Activated CD8-positive, alpha-beta T cell treated with anti-CD3 and anti-CD28 coated beads, Interleukin-2, amount 10 ng/mL, durations not matched to agents 7 days and 5 days (primary cell): ENCODE data around the gene PDAP1. TPM values are rescaled to one million over a fixed set of nuclear protein-coding genes. Genes with fewer than 3 reads are reported as not detected.

Experiments used
- ATAC-seq: fragments of 150-1000 bp; cut with Tn5 transposase; one replicate; pipeline ENCODE4 v1.10.0; 2021; ENCODE audit warnings: moderate library complexity
- CTCF ChIA-PET: fragments of 350-600 bp; sonication (Branson Sonifier 250); formaldehyde crosslinking; loops from one replicate; lab custom pipeline; 2021; ENCODE audit warnings: antibody characterized with exemption; lab: Charles Lee
- POLR2A ChIA-PET: fragments of 350-600 bp; sonication (Branson Sonifier 250); formaldehyde crosslinking; loops from one replicate; lab custom pipeline; 2021; ENCODE audit warnings: antibody characterized with exemption; lab: Charles Lee
- DNase-seq: peaks from one replicate; pipeline ENCODE4 v3.0.0-alpha.2; 2020
- H3K27ac Mint-ChIP-seq: one replicate; pipeline ENCODE4 v1.8.0; 2021; ENCODE audit warnings: mild to moderate bottlenecking, mixed read lengths
- H3K27me3 Mint-ChIP-seq: one replicate; pipeline ENCODE4 v1.8.0; 2021; ENCODE audit warnings: low read depth, mixed read lengths
- H3K36me3 Mint-ChIP-seq: one replicate; pipeline ENCODE4 v1.8.0; 2021; ENCODE audit warnings: low read depth, mixed read lengths
- H3K4me1 Mint-ChIP-seq: one replicate; pipeline ENCODE4 v1.8.0; 2021; ENCODE audit warnings: low read depth, mixed read lengths
- H3K4me3 Mint-ChIP-seq: one replicate; pipeline ENCODE4 v1.8.0; 2021; ENCODE audit warnings: mild to moderate bottlenecking, mixed read lengths
- H3K9me3 Mint-ChIP-seq: one replicate; pipeline ENCODE4 v1.8.0; 2022; ENCODE audit warnings: mixed read lengths; ENCODE audit not compliant: insufficient read depth
- total RNA-seq, 2 experiments: library from RNA; stranded (reverse); gene quantifications; one replicate each; pipeline ENCODE4 v1.2.3, GENCODE V29; 2021

Gene PDAP1
- total RNA-seq, 2 experiments from 2014 or later, result 104 TPM

GRCh38 chr7:99373091-99374066 is 35.0 kb downstream of the PDAP1 start:
- POLR2A ChIA-PET, result interaction anchor here (6.7 kb wide), 1 partner anchor 35 kb away, joined by 53 read pairs; the partner anchor contains the start of genes BUD31 and PDAP1

GRCh38 chr7:99372275-99373090 is 35.9 kb downstream of the PDAP1 start:
- peak overlapping the region; percentile 78 for H3K4me3 Mint-ChIP-seq
- ChIA-PET CTCF (interaction anchor here (1.1 to 1.6 kb wide), 2 partner anchors 14 to 41 kb away, joined by 3 to 6 read pairs; no protein-coding TSS in a partner anchor), POLR2A (interaction anchor here (6.7 kb wide), 1 partner anchor 35 kb away, joined by 53 read pairs; the partner anchor contains the start of genes BUD31 and PDAP1)
- no peaks in the 10 kb centered on the region for H3K9me3 Mint-ChIP-seq
- H3K36me3 Mint-ChIP-seq, result peaks cover 21% of the 10 kb centered on the region
- peaks cover 47% of the 10 kb centered on the region for H3K4me1 Mint-ChIP-seq
- ATAC-seq (no peak), DNase-seq (no peak)
- H3K27ac Mint-ChIP-seq, result peak overlapping the region; percentile 43
- no peaks in the 10 kb centered on the region for H3K27me3 Mint-ChIP-seq

More at GRCh38 chr7:99373091-99374066, 35.0 kb downstream of the PDAP1 start:
- H3K4me1 Mint-ChIP-seq, result peaks cover 55% of the 10 kb centered on the region
- peaks cover 28% of the 10 kb centered on the region for H3K36me3 Mint-ChIP-seq
- CTCF ChIA-PET, result interaction anchor here (1.0 to 1.6 kb wide), 4 partner anchors 8 to 42 kb away, joined by 3 to 6 read pairs (median 4); no protein-coding TSS in a partner anchor
- no peaks in the 10 kb centered on the region for H3K9me3 Mint-ChIP-seq
- peak overlapping the region; percentile 78 for H3K4me3 Mint-ChIP-seq
- ATAC-seq (no peak), DNase-seq (no peak)
- peak overlapping the region; percentile 74 for H3K27ac Mint-ChIP-seq
- no peaks in the 10 kb centered on the region for H3K27me3 Mint-ChIP-seq

- CTCF ChIA-PET, result no interaction called here
Observed at GRCh38 chr7:99371376-99371920, 36.9 kb downstream of the PDAP1 start.

GRCh38 chr7:99369767-99370391 is 38.5 kb downstream of the PDAP1 start:
- Mint-ChIP-seq H3K36me3 (peaks cover 28% of the 10 kb centered on the region), H3K4me1 (peaks cover 37% of the 10 kb centered on the region), H3K27ac (no peak overlapping the region), H3K9me3 (no peaks in the 10 kb centered on the region), H3K27me3 (no peaks in the 10 kb centered on the region), H3K4me3 (no peak overlapping the region)
- ChIA-PET CTCF (interaction anchor here (0.6 to 1.4 kb wide), 2 partner anchors 17 to 24 kb away, joined by 3 to 4 read pairs; no protein-coding TSS in a partner anchor), POLR2A (interaction anchor here (0.5 to 0.7 kb wide), 3 partner anchors 17 to 300 kb away, joined by 3 to 5 read pairs (median 3); no protein-coding TSS in a partner anchor)
- ATAC-seq (no peak), DNase-seq (no peak)

More at GRCh38 chr7:99371376-99371920, 36.9 kb downstream of the PDAP1 start:
- ATAC-seq, result no peak
- no peak overlapping the region for H3K27ac Mint-ChIP-seq
- peaks cover 21% of the 10 kb centered on the region for H3K36me3 Mint-ChIP-seq
- DNase-seq, result no peak
- POLR2A ChIA-PET, result interaction anchor here (6.7 kb wide), 1 partner anchor 36 kb away, joined by 53 read pairs; the partner anchor contains the start of genes BUD31 and PDAP1
- H3K4me3 Mint-ChIP-seq, result no peak overlapping the region
- no peaks in the 10 kb centered on the region for H3K9me3 Mint-ChIP-seq
- H3K4me1 Mint-ChIP-seq, result peaks cover 38% of the 10 kb centered on the region
- H3K27me3 Mint-ChIP-seq, result no peaks in the 10 kb centered on the region

- DNase-seq (no peak), ATAC-seq (no peak)
- CTCF ChIA-PET, result no interaction called here
- Mint-ChIP-seq H3K4me3 (no peak overlapping the region), H3K27me3 (no peaks in the 10 kb centered on the region), H3K4me1 (peaks cover 36% of the 10 kb centered on the region), H3K9me3 (no peaks in the 10 kb centered on the region), H3K36me3 (peaks cover 34% of the 10 kb centered on the region), H3K27ac (no peak overlapping the region)
- POLR2A ChIA-PET, result interaction anchor here (0.8 kb wide), 1 partner anchor 30 kb away, joined by 3 read pairs; no protein-coding TSS in a partner anchor
Observed at GRCh38 chr7:99368750-99369389, 39.5 kb downstream of the PDAP1 start.

GRCh38 chr7:99366646-99367045 is 41.8 kb downstream of the PDAP1 start:
- Mint-ChIP-seq H3K36me3 (peaks cover 45% of the 10 kb centered on the region), H3K9me3 (no peaks in the 10 kb centered on the region), H3K4me1 (peaks cover 24% of the 10 kb centered on the region), H3K4me3 (no peak overlapping the region), H3K27me3 (no peaks in the 10 kb centered on the region), H3K27ac (no peak overlapping the region)
- DNase-seq, result no peak
- ChIA-PET CTCF (interaction anchor here (0.9 kb wide), 1 partner anchor 26 kb away, joined by 3 read pairs; no protein-coding TSS in a partner anchor), POLR2A (no interaction called here)
- ATAC-seq, result no peak

GRCh38 chr7:99365318-99366141 is 42.9 kb downstream of the PDAP1 start:
- ChIA-PET POLR2A (interaction anchor here (0.7 kb wide), 1 partner anchor 20 kb away, joined by 3 read pairs; no protein-coding TSS in a partner anchor), CTCF (interaction anchor here (0.8 to 2.0 kb wide), 11 partner anchors 9 to 45 kb away, joined by 3 to 10 read pairs (median 4); partner anchors contain the start of genes ARPC1B, BUD31 and PDAP1)
- H3K9me3 Mint-ChIP-seq, result no peaks in the 10 kb centered on the region
- H3K4me1 Mint-ChIP-seq, result peaks cover 25% of the 10 kb centered on the region
- H3K36me3 Mint-ChIP-seq, result peaks cover 54% of the 10 kb centered on the region
- ATAC-seq (peak; percentile 85), DNase-seq (peak; percentile 70)
- H3K27me3 Mint-ChIP-seq, result no peaks in the 10 kb centered on the region
- no peak overlapping the region for H3K4me3 Mint-ChIP-seq
- H3K27ac Mint-ChIP-seq, result no peak overlapping the region

GRCh38 chr7:99363286-99363685 is 45.1 kb downstream of the PDAP1 start:
- ATAC-seq, result no peak
- POLR2A ChIA-PET, result no interaction called here

GRCh38 chr7:99362801-99363200 is 45.6 kb downstream of the PDAP1 start:
- no peak for ATAC-seq
- H3K36me3 Mint-ChIP-seq, result peaks cover 60% of the 10 kb centered on the region
- DNase-seq, result no peak
- H3K9me3 Mint-ChIP-seq, result no peaks in the 10 kb centered on the region
- ChIA-PET POLR2A (no interaction called here), CTCF (interaction anchor here (1.2 kb wide), 1 partner anchor 46 kb away, joined by 3 read pairs; the partner anchor contains the start of genes BUD31 and PDAP1)
- peaks cover 6% of the 10 kb centered on the region for H3K4me1 Mint-ChIP-seq
- H3K27ac Mint-ChIP-seq, result no peak overlapping the region
- no peak overlapping the region for H3K4me3 Mint-ChIP-seq
- no peaks in the 10 kb centered on the region for H3K27me3 Mint-ChIP-seq

More at GRCh38 chr7:99363286-99363685, 45.1 kb downstream of the PDAP1 start:
- DNase-seq, result no peak
- H3K36me3 Mint-ChIP-seq, result peaks cover 55% of the 10 kb centered on the region
- no peak overlapping the region for H3K4me3 Mint-ChIP-seq
- H3K27ac Mint-ChIP-seq, result no peak overlapping the region
- CTCF ChIA-PET, result interaction anchor here (1.2 kb wide), 1 partner anchor 46 kb away, joined by 3 read pairs; the partner anchor contains the start of genes BUD31 and PDAP1
- H3K9me3 Mint-ChIP-seq, result no peaks in the 10 kb centered on the region
- H3K27me3 Mint-ChIP-seq, result no peaks in the 10 kb centered on the region
- peaks cover 6% of the 10 kb centered on the region for H3K4me1 Mint-ChIP-seq
